ENCODE data around the gene ITSN1. TPM values are rescaled to one million over a fixed set of nuclear protein-coding genes. Genes with fewer than 3 reads are reported as not detected.

The ITSN1 gene
- total and polyA plus RNA-seq, 4 donors = 20.3 to 112 (median 40.2) TPM

GRCh38 chr21:33824156-33824941 is 182.0 kb downstream of the ITSN1 start:
- Histone ChIP-seq H3K27ac (ENCODE audit: low read depth in 1 of 2, low read length in 2 of 2) (no peak overlapping the region), H3K9me3 (ENCODE audit: control insufficient read depth in 4 of 4, low read length in 3 of 4) (no peaks in the 10 kb centered on the region), H3K4me1 (ENCODE audit: control insufficient read depth in 4 of 4, insufficient read depth in 4 of 4, low read length in 3 of 4) (no peaks in the 10 kb centered on the region), H3K4me3 (ENCODE audit: low read depth in 1 of 3, low read length in 3 of 3) (no peak overlapping the region), H3K27me3 (ENCODE audit: control insufficient read depth in 4 of 4, insufficient read depth in 4 of 4, low read length in 3 of 4) (no peaks in the 10 kb centered on the region), H3K9ac (ENCODE audit: low read depth in 1 of 2, low read length in 2 of 2) (no peak overlapping the region), H3K36me3 (ENCODE audit: control insufficient read depth in 4 of 4, insufficient read depth in 3 of 4, low read depth in 1 of 4, low read length in 3 of 4) (peaks cover 3 to 44% (median 22%) of the 10 kb centered on the region in 4 donors)
- 91% methylated on average over 11 of the region's 11 CpGs for WGBS
- no peak for DNase-seq (ENCODE audit: low spot score)
- TF ChIP-seq HNF4A (conservative IDR thresholded peaks at IDR 0.05) (peak in 1 of 2 donors; percentile 29), FOXA2 (IDR thresholded peaks at IDR 0.05) (no peak)

- 90% methylated on average over 3 of the region's 3 CpGs for WGBS
- H3K9me3 ChIP-seq (ENCODE audit: control insufficient read depth in 4 of 4, low read length in 3 of 4) = no peaks in the 10 kb centered on the region
- H3K4me1 ChIP-seq (ENCODE audit: control insufficient read depth in 4 of 4, insufficient read depth in 4 of 4, low read length in 3 of 4) = no peaks in the 10 kb centered on the region
- no peak overlapping the region for H3K4me3 ChIP-seq (ENCODE audit: low read depth in 1 of 3, low read length in 3 of 3)
- no peak for DNase-seq (ENCODE audit: low spot score)
- H3K27ac ChIP-seq (ENCODE audit: low read depth in 1 of 2, low read length in 2 of 2) = no peak overlapping the region
- no peak overlapping the region for H3K9ac ChIP-seq (ENCODE audit: low read depth in 1 of 2, low read length in 2 of 2)
- no peaks in the 10 kb centered on the region for H3K27me3 ChIP-seq (ENCODE audit: control insufficient read depth in 4 of 4, insufficient read depth in 4 of 4, low read length in 3 of 4)
- no peak for TF ChIP-seq YY1 (IDR thresholded peaks at IDR 0.05)
- no peak for TF ChIP-seq FOXA2 (IDR thresholded peaks at IDR 0.05)
- TF ChIP-seq GABPA (IDR thresholded peaks at IDR 0.05 in 1 of 2, conservative IDR thresholded peaks at IDR 0.05 in 1 of 2) = no peak
- no peak for TF ChIP-seq HNF4A (conservative IDR thresholded peaks at IDR 0.05)
- TF ChIP-seq, protein P1, sequence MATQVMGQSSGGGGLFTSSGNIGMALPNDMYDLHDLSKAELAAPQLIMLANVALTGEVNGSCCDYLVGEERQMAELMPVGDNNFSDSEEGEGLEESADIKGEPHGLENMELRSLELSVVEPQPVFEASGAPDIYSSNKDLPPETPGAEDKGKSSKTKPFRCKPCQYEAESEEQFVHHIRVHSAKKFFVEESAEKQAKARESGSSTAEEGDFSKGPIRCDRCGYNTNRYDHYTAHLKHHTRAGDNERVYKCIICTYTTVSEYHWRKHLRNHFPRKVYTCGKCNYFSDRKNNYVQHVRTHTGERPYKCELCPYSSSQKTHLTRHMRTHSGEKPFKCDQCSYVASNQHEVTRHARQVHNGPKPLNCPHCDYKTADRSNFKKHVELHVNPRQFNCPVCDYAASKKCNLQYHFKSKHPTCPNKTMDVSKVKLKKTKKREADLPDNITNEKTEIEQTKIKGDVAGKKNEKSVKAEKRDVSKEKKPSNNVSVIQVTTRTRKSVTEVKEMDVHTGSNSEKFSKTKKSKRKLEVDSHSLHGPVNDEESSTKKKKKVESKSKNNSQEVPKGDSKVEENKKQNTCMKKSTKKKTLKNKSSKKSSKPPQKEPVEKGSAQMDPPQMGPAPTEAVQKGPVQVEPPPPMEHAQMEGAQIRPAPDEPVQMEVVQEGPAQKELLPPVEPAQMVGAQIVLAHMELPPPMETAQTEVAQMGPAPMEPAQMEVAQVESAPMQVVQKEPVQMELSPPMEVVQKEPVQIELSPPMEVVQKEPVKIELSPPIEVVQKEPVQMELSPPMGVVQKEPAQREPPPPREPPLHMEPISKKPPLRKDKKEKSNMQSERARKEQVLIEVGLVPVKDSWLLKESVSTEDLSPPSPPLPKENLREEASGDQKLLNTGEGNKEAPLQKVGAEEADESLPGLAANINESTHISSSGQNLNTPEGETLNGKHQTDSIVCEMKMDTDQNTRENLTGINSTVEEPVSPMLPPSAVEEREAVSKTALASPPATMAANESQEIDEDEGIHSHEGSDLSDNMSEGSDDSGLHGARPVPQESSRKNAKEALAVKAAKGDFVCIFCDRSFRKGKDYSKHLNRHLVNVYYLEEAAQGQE (IDR thresholded peaks at IDR 0.05) = no peak
- no peak for TF ChIP-seq EGR1 (IDR thresholded peaks at IDR 0.05; ENCODE audit: low read depth in 2 of 2)
- TF ChIP-seq SP1 (IDR thresholded peaks at IDR 0.05) = no peak
- TF ChIP-seq CTCF (IDR thresholded peaks at IDR 0.05; ENCODE audit: low read depth, low read length, missing input control) = no peak
- TF ChIP-seq HNF4G (IDR thresholded peaks at IDR 0.05) = no peak
- no peak for TF ChIP-seq TAF1 (conservative IDR thresholded peaks at IDR 0.05)
- no peak for TF ChIP-seq ZBTB33 (IDR thresholded peaks at IDR 0.05)
- TF ChIP-seq FOXA1 (IDR thresholded peaks at IDR 0.05) = no peak
- no peak for TF ChIP-seq JUND (IDR thresholded peaks at IDR 0.05)
- no peak for TF ChIP-seq MAX (IDR thresholded peaks at IDR 0.05)
- H3K36me3 ChIP-seq (ENCODE audit: control insufficient read depth in 4 of 4, insufficient read depth in 3 of 4, low read depth in 1 of 4, low read length in 3 of 4) = peaks cover 13 to 44% (median 27%) of the 10 kb centered on the region in 4 donors
Observed at GRCh38 chr21:33825419-33825818, 183.1 kb downstream of the ITSN1 start.

Data from liver (tissue), 9 donors.